ENCODE data around the gene CNPY1.

The CNPY1 gene

GRCh38 chr7:155470186-155470487, 76.2 kb downstream of the CNPY1 start:
- in situ Hi-C loops (cut with MboI; ENCODE audit: low pct_unique_long_range_greater_than_20kb, low sequenced_read_pairs, unreplicated experiment), result loop anchor here (25.0 kb wide), 1 partner anchor 1542 kb away; the partner anchor contains the start of gene MNX1
- DNase-seq (ENCODE audit: low spot score), result no peak
- TF ChIP-seq CTCF (IDR thresholded peaks at IDR 0.05; ENCODE audit: extremely low read depth, insufficient read depth, missing control alignments), result no peak

GRCh38 chr7:155469311-155470185, 76.8 kb downstream of the CNPY1 start:
- TF ChIP-seq CTCF (IDR thresholded peaks at IDR 0.05; ENCODE audit: extremely low read depth, insufficient read depth, missing control alignments), result no peak
- DNase-seq (ENCODE audit: low spot score), result peak; percentile 32
- in situ Hi-C loops (cut with MboI; ENCODE audit: low pct_unique_long_range_greater_than_20kb, low sequenced_read_pairs, unreplicated experiment), result loop anchor here (25.0 kb wide), 1 partner anchor 1543 kb away; the partner anchor contains the start of gene MNX1

GRCh38 chr7:155468785-155469148, 77.6 kb downstream of the CNPY1 start:
- no peak for TF ChIP-seq CTCF (IDR thresholded peaks at IDR 0.05; ENCODE audit: extremely low read depth, insufficient read depth, missing control alignments)
- DNase-seq (ENCODE audit: low spot score), result no peak
- in situ Hi-C loops (cut with MboI; ENCODE audit: low pct_unique_long_range_greater_than_20kb, low sequenced_read_pairs, unreplicated experiment), result loop anchor here (25.0 kb wide), 1 partner anchor 1544 kb away; the partner anchor contains the start of gene MNX1

- TF ChIP-seq CTCF (IDR thresholded peaks at IDR 0.05; ENCODE audit: extremely low read depth, insufficient read depth, missing control alignments), result no peak
- in situ Hi-C loops (cut with MboI; ENCODE audit: low pct_unique_long_range_greater_than_20kb, low sequenced_read_pairs, unreplicated experiment), result loop anchor here (25.0 kb wide), 1 partner anchor 1544 kb away; the partner anchor contains the start of gene MNX1
- DNase-seq (ENCODE audit: low spot score), result peak; percentile 69
These were observed 78.2 kb downstream of the CNPY1 start for GRCh38 chr7:155467846-155468784.

GRCh38 chr7:155466814-155467733, 79.3 kb downstream of the CNPY1 start:
- peak; percentile 81 for DNase-seq (ENCODE audit: low spot score)
- in situ Hi-C loops (cut with MboI; ENCODE audit: low pct_unique_long_range_greater_than_20kb, low sequenced_read_pairs, unreplicated experiment), result loop anchor here (25.0 kb wide), 1 partner anchor 1545 kb away; the partner anchor contains the start of gene MNX1

More at GRCh38 chr7:155466814-155467733, 79.3 kb downstream of the CNPY1 start:
- no peak for TF ChIP-seq CTCF (IDR thresholded peaks at IDR 0.05; ENCODE audit: extremely low read depth, insufficient read depth, missing control alignments)

All from GM13977 (cell line).